SU-DHL-6 (cell line): ENCODE data around the gene TCTN3.

ENCODE experiments used
- CTCF ChIP-seq: fragments of 200-600 bp; sonication (generic); IDR thresholded peaks from one replicate; pipeline ENCODE4 v1.5.1; 2017; ENCODE audit warnings: antibody characterized with exemption, mild to moderate bottlenecking, low read length, moderate library complexity; ENCODE audit not compliant: insufficient read depth, poor library complexity, severe bottlenecking
- EZH2phosphoT487 ChIP-seq: fragments of 200-600 bp; sonication (generic), shearing (Covaris generic); conservative IDR thresholded peaks from 2 replicates; pipeline ENCODE4 v1.6.1; 2018; ENCODE audit warnings: mild to moderate bottlenecking, antibody characterized with exemption, low read length, moderate library complexity, mixed read lengths

GRCh38 chr10:95694665-95695064 lies 938 bp upstream of the TCTN3 start:
- TF ChIP-seq CTCF (no peak), EZH2phosphoT487 (no peak)
